SU-DHL-6 (cell line): Measurements from ENCODE around the gene FAM3D.

ENCODE experiments used
- EZH2phosphoT487 ChIP-seq: fragments of 200-600 bp; sonication (generic), shearing (Covaris generic); conservative IDR thresholded peaks from 2 replicates; pipeline ENCODE4 v1.6.1; 2018; ENCODE audit warnings: mild to moderate bottlenecking, antibody characterized with exemption, low read length, moderate library complexity, mixed read lengths
- TF ChIP-seq, protein P1 (sequence below): fragments of 200-600 bp; sonication (generic); IDR thresholded peaks from one replicate; pipeline ENCODE4 v1.5.1; 2017; ENCODE audit warnings: antibody characterized with exemption, mild to moderate bottlenecking, low read length, moderate library complexity; ENCODE audit not compliant: insufficient read depth, poor library complexity, severe bottlenecking

GRCh38 chr3:58679974-58680666 is 13.5 kb upstream of the FAM3D start:
- TF ChIP-seq, protein P1, sequence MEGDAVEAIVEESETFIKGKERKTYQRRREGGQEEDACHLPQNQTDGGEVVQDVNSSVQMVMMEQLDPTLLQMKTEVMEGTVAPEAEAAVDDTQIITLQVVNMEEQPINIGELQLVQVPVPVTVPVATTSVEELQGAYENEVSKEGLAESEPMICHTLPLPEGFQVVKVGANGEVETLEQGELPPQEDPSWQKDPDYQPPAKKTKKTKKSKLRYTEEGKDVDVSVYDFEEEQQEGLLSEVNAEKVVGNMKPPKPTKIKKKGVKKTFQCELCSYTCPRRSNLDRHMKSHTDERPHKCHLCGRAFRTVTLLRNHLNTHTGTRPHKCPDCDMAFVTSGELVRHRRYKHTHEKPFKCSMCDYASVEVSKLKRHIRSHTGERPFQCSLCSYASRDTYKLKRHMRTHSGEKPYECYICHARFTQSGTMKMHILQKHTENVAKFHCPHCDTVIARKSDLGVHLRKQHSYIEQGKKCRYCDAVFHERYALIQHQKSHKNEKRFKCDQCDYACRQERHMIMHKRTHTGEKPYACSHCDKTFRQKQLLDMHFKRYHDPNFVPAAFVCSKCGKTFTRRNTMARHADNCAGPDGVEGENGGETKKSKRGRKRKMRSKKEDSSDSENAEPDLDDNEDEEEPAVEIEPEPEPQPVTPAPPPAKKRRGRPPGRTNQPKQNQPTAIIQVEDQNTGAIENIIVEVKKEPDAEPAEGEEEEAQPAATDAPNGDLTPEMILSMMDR, result no peak
- TF ChIP-seq EZH2phosphoT487, result no peak
